HepG2 (cell line): ENCODE measurements around the gene VGF. TPM values are rescaled to one million over a fixed set of nuclear protein-coding genes. Genes with fewer than 3 reads are reported as not detected.

Source experiments
- ZNF121 ChIP-seq: sonication (generic); formaldehyde crosslinking; IDR thresholded peaks from 2 replicates; pipeline ENCODE4 v1.5.0; 2020; ENCODE audit warnings: mild to moderate bottlenecking, missing genetic modification reagents
- ZNF562 ChIP-seq: sonication (generic); formaldehyde crosslinking; IDR thresholded peaks from 2 replicates; pipeline ENCODE4 v1.8.0; 2022; ENCODE audit warnings: missing genetic modification reagents, borderline replicate concordance
- ZNF816 ChIP-seq: sonication (generic); formaldehyde crosslinking; IDR thresholded peaks from 2 replicates; pipeline ENCODE4 v1.8.0; 2022; ENCODE audit warnings: missing genetic modification reagents, mild to moderate bottlenecking, borderline replicate concordance
- polyA plus RNA-seq, 8 experiments: library from polyadenylated mRNA; depleted of rRNA in 3 of 8; stranded (reverse) in 7 of 8; unstranded in 1 of 8; fragments of >200 nt; fragmentation: Illumina TruSeq in 4 of 8; extraction: Trizol in 4 of 8; gene quantifications; 2 replicates each; pipeline versions ENCODE4 v1.2.1 to v1.2.3, GENCODE V29; 2011 to 2016; ENCODE audit warnings: low read depth in 4 of 8, missing spikeins in 1 of 8, mixed read lengths in 1 of 8; ENCODE audit not compliant: insufficient read depth in 1 of 8
- total RNA-seq, 5 experiments: library from RNA; depleted of rRNA; stranded (reverse); fragments of >200 nt; fragmentation: Illumina TruSeq; extraction: Trizol; gene quantifications; 2 replicates each; pipeline ENCODE4 v1.2.3, GENCODE V29; 2016; ENCODE audit warnings: low read depth in 1 of 5
- TF ChIP-seq, protein P1 (sequence below), 2 experiments: sonication (generic) in 1 of 2; formaldehyde crosslinking in 1 of 2; IDR thresholded peaks; 2 replicates each; pipeline versions ENCODE4 v1.6.1 to v1.9.0; 2014 to 2022; ENCODE audit warnings: antibody characterized with exemption in 1 of 2, borderline replicate concordance in 1 of 2, inconsistent platforms in 1 of 2, low read depth in 1 of 2, missing genetic modification reagents in 1 of 2
- TF ChIP-seq, protein P2 (sequence below): sonication (generic); formaldehyde crosslinking; IDR thresholded peaks from 2 replicates; pipeline ENCODE4 v1.8.0; 2023; ENCODE audit warnings: mild to moderate bottlenecking, missing genetic modification reagents
- TF ChIP-seq, protein P3 (sequence below): sonication (generic); formaldehyde crosslinking; IDR thresholded peaks from 2 replicates; pipeline ENCODE4 v1.4.0; 2020; ENCODE audit warnings: missing genetic modification reagents

VGF gene
- total and polyA plus RNA-seq, 2 of the 13 experiments (the other 11 are each of a cell fraction or from before 2014, with no cell fraction given) = 0.12 to 0.46 TPM

GRCh38 chr7:101137651-101138212 is 27.6 kb downstream of the VGF start (continued):
- TF ChIP-seq, protein P1, sequence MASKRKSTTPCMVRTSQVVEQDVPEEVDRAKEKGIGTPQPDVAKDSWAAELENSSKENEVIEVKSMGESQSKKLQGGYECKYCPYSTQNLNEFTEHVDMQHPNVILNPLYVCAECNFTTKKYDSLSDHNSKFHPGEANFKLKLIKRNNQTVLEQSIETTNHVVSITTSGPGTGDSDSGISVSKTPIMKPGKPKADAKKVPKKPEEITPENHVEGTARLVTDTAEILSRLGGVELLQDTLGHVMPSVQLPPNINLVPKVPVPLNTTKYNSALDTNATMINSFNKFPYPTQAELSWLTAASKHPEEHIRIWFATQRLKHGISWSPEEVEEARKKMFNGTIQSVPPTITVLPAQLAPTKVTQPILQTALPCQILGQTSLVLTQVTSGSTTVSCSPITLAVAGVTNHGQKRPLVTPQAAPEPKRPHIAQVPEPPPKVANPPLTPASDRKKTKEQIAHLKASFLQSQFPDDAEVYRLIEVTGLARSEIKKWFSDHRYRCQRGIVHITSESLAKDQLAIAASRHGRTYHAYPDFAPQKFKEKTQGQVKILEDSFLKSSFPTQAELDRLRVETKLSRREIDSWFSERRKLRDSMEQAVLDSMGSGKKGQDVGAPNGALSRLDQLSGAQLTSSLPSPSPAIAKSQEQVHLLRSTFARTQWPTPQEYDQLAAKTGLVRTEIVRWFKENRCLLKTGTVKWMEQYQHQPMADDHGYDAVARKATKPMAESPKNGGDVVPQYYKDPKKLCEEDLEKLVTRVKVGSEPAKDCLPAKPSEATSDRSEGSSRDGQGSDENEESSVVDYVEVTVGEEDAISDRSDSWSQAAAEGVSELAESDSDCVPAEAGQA (IDR thresholded peaks at IDR 0.05; ENCODE audit: low read depth) = no peak
- TF ChIP-seq, protein P1 (CRISPR knock-in tag; IDR thresholded peaks at IDR 0.05; ENCODE audit: borderline replicate concordance) = no peak
- TF ChIP-seq ZNF121 (no peak), ZNF816 (CRISPR knock-in tag) (no peak), ZNF562 (CRISPR knock-in tag) (no peak)
- TF ChIP-seq, protein P2, sequence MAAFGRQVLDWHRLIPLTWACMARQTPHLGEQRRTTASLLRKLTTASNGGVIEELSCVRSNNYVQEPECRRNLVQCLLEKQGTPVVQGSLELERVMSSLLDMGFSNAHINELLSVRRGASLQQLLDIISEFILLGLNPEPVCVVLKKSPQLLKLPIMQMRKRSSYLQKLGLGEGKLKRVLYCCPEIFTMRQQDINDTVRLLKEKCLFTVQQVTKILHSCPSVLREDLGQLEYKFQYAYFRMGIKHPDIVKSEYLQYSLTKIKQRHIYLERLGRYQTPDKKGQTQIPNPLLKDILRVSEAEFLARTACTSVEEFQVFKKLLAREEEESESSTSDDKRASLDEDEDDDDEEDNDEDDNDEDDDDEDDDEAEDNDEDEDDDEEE (CRISPR knock-in tag) = no peak
- TF ChIP-seq, protein P3, sequence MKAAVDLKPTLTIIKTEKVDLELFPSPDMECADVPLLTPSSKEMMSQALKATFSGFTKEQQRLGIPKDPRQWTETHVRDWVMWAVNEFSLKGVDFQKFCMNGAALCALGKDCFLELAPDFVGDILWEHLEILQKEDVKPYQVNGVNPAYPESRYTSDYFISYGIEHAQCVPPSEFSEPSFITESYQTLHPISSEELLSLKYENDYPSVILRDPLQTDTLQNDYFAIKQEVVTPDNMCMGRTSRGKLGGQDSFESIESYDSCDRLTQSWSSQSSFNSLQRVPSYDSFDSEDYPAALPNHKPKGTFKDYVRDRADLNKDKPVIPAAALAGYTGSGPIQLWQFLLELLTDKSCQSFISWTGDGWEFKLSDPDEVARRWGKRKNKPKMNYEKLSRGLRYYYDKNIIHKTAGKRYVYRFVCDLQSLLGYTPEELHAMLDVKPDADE (CRISPR knock-in tag) = no peak
- TF ChIP-seq, all 625 proteins: peak for 30
